ENCODE data around the gene SLC2A8.
A peak's percentile ranks its signal among the peaks of the same experiment; 100 is the strongest.

SLC2A8 gene

DNA sequence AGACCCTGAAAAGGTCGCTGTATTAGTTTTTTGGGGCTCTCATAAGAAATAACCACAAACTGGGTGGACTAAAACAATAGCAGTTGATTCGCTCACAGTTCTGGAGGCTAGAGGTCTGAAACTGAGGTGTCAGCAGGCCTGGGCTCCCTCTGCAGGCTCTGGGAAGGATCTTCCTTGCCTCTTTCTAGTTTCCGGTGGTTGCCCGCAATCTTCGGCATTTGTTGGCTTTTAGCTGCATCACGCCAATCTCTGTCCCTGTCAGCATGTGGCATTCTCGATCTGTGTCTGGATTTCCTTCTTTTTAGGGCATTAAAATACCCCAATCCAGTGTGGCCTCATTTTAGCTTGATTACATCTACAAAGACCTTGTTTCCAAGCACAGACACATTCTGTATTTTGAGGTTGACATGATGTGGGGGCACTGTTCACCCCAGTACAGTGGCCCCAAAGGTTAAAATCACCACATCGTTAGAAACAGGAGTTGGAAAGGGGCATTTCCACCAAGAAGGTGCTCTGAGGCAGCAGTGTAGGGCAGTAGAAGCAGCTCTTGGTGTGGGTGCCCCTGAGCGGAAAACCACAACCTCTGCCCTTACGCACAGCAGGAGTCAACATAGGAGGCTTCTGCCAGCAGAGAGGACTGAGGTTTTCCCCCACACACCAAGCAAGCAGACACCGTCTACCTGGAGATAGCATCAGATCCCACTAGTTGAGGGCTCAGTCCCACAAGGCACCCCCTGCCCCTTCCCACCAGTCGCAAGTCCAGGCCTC, 40.7 kb downstream of the SLC2A8 start:
- DNase-seq (ENCODE audit: low spot score) = no peak

DNA sequence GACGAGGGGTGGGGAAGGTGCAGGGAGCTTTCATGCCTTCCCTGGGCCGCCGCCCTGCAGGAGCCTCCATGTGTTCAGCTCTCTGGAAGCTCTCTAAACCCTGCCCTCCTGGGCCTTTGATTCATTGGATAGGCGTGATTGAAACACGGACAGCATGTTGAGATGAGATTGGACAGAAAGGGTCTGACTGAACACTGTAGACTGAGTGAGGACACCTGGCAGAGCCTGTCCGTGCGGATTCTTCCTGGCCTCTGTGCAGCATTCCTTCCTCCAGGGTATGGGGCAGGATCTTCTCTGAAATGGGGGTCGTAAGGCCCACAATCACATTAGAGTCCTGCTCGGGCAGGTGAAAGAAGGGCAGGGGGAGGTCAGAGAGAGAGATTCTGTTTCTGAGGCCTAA, 41.4 kb downstream of the SLC2A8 start:
- no peak for DNase-seq (ENCODE audit: low spot score)

DNA sequence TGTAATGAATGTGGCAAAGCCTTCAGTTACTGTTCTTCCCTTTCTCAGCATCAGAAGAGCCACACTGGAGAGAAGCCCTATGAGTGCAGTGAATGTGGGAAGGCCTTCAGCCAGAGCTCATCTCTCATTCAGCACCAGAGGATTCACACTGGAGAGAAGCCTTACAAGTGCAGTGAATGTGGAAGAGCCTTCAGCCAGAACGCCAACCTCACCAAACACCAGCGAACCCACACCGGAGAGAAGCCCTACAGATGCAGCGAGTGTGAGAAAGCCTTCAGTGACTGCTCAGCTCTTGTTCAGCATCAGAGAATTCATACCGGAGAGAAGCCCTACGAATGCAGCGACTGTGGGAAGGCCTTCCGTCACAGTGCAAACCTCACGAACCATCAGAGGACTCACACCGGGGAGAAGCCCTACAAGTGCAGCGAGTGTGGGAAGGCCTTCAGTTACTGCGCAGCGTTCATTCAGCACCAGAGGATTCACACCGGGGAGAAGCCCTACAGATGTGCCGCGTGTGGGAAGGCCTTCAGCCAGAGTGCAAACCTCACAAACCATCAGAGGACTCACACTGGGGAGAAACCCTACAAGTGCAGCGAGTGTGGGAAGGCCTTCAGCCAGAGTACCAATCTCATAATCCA, 47.4 kb downstream of the SLC2A8 start:
- DNase-seq (ENCODE audit: low spot score) = no peak

DNA sequence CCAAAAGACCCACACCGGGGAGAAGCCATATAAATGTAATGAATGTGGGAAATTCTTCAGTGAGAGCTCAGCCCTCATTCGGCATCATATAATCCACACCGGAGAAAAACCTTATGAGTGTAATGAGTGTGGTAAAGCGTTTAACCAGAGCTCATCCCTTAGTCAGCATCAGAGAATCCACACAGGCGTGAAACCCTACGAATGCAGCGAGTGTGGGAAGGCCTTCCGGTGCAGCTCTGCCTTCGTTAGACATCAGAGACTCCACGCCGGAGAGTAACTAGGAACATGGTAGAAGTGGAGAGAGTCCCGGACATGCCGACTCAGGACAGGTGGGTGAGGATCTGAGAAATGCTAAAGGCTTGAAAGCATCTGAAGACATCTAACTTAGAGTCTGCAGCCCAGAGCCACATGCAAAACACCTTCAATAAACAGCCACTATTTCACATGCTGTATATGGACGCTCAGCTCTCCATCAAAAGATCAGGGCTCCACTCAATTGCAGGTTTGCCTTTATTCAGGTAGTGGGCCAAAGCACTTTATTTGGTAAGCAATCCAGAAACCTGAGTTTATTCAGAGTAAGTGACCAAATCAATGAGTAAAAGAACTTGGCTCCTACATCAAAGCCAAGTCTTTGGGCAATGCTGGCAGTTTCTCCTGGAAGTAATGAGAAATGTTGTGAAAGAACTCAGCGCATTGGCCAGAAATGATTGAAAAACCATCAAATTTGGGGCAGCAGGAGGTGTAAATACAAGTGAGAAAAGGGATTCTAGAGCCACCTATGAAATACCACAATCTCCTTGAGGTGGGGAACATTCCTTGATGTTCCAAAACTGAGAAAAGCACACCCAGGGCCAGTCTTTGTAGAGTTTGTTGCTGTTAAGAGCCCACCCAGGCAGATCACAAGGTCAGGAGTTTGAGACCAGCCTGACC, 48.2 kb downstream of the SLC2A8 start:
- DNase-seq (ENCODE audit: low spot score) = peak; percentile 63

DNA sequence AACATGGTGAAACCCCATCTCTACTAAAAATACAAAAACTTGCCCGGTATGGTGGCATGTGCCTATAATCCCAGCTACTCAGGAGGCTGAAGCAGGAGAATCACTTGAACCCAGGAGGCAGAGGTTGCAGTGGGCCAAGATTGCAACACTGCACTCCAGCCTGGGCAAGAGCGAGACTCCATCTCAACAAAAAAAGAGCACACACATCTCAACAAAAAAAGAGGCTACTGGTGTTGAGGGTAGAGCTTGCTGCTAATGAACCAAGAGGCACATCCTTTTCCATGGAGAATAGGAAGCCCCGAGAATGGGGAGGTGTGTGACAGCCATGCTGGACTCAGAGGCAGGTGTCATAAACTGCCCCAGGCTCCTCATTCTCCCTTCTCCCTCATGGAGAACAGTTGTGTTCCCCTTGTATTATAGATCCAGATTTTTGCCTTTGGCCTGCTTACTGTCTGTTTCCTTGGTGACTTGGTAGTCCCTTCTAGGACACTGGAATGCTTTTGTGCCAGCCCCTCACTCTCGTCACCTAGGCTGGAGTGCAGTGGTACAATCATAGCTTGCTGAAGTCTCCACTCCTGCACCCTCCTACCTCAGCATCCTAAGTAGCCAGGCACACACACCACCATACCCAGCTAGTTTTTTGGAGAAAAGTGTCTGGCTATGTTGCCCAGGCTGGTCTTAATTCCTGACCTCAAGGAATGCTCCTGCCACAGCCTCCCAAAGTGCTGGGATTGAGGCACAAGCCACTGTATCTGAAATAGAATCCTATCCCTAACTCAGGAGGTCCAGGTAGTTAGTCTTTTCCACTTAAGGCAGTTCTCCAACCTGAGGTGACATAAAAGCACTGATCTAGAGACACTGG, 49.1 kb downstream of the SLC2A8 start:
- peak; percentile 49 for DNase-seq (ENCODE audit: low spot score)

DNA sequence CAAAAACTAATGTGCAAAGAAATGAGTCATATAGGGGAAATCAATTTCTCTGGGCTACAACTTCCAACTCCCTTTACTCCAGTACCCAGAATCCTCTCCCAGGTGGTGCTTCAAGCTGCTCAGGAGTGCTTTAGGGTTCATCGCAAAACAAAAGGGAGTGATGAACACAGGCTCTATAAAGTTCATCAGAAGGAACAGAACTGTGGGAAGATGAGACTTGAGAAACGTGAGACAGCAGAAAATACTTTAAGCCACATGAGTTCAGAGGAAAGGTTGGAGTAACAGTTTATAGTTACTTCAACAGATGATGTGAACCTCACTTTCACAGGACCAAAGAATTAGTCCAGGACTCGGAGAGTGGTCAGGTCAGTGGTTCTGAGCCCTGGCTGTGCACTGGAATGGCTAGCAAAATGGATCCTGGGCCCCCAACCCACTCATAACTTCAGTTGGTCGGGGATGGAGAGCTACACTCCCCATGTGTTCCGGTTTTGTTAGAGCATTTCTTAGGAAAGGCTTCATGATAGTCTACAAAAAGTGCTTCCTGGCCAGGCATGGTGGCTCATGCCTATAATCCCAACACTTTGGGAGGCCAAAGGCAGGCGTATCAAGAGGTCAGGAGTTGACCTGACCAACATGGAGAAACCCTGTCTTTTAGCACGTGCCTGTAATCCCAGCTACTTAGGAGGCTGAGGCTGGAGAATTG, 49.9 kb downstream of the SLC2A8 start:
- DNase-seq (ENCODE audit: low spot score) = peak; percentile 61

DNA sequence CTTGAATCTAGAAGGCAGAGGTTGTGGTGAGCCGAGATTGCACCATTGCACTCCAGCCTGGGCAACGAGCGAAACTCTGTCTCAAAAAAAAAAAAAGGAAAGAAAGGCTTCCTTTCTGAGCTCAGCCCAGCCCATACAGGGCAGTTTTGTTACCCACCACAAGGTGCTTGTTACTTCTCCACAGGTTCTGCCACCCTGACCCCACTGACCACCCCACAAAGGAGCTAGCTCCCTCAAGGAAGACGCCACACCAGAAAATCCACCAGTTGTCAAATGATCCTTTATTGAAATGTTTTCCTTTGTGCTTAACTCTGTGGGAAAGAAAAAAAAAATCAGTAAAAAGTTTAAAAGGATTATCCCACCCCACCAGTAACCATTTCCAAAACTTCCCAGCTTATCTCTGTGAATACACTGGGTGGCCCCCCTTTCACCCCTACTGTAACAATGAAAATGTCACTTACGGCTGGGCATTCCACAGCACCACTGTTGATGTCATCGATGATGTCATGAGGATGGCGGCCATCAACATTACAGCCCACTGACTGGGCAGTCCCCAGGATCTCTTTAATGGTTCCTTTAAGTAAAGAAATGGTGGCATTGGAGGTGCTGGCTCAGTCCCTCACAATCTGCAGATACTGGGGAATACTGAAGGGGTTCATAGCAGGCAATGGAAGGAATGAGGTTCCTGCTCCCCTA, 50.6 kb downstream of the SLC2A8 start:
- peak; percentile 72 for DNase-seq (ENCODE audit: low spot score)

DNA sequence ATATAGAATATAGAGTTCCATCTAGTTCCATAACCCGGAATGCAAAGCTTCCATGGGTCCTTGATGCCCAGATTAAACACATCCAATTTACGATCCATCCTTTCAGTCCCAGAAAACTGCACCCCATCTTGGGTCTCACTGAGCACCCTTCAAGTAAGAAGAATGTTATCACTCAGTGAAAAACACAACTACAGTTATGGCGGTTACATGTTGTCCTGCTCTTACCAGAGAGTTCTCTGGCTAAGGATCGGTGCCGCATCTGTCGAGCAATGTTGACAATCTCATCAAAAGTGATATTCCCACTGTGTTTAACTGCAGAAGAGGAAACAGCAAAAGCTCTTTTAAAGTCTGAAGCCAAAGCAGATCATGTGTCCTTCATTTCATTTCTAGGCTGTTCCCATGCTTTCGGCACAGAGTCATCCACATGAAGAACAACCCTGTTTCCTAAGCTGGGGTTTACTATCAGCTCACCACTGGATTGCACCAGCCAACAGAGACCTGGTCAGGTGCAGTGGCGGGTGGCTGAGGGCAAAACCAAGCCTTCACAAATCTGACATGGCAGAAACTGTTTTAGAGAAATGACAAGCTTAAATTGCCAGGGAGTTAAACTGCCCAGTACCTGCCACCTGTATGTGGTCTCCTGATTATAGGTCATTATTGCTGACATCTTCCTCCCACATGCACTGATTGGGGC, 51.3 kb downstream of the SLC2A8 start:
- peak; percentile 66 for DNase-seq (ENCODE audit: low spot score)

DNA sequence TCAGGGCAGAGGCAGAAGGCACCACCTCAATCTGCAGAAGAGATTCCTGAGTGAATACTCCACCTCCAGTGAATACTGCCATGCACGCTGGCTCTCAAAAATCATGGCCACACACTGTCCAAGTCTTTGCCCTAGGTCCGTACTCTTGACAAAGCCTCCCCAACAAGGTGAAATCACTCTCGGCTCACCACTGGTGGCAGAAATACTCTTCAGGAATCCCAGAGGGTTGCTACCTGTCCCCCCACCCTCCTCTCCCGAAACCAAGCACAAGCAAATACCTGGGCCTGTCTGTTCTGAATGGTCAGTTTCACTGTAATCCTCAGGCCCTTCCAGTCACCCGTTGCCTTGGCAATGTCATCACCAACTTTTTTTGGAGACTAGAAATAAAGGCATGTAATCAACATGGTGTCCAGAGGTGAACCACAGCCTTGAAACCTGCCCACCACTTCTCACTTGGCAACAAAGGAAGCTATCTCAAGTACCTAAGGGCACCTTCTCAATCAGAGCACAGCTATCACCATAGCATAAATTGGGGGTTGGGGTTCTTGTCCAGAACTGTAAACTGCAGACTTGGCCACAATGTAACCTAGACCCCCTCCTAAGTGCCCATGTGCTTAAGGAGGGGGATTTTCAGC, 52.5 kb downstream of the SLC2A8 start:
- DNase-seq (ENCODE audit: low spot score) = peak; percentile 55

DNA sequence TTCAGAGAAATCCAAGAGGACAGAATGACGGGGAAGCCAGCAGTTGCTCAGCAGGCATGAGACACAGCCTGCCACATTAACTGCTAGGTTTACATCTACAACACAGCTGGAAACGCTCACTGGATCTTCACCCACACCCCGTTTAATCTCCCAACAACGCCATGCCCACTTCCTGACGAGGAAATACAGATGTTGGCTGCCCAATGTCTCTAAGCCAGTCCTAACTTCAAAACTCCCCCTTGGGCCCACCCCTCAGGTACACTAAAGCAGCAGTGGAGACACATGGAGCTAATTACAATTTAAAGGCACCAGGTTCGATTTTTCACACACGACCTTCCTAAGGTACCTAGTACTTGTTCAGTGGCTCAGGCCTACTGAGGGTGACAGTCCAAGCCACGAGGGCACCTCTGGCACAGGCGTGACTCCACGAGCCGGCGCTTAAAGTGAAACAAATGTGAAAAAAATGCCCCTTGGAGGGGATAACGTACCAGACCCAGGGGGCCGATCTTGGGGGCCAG, 53.3 kb downstream of the SLC2A8 start:
- peak; percentile 74 for DNase-seq (ENCODE audit: low spot score)

DNA sequence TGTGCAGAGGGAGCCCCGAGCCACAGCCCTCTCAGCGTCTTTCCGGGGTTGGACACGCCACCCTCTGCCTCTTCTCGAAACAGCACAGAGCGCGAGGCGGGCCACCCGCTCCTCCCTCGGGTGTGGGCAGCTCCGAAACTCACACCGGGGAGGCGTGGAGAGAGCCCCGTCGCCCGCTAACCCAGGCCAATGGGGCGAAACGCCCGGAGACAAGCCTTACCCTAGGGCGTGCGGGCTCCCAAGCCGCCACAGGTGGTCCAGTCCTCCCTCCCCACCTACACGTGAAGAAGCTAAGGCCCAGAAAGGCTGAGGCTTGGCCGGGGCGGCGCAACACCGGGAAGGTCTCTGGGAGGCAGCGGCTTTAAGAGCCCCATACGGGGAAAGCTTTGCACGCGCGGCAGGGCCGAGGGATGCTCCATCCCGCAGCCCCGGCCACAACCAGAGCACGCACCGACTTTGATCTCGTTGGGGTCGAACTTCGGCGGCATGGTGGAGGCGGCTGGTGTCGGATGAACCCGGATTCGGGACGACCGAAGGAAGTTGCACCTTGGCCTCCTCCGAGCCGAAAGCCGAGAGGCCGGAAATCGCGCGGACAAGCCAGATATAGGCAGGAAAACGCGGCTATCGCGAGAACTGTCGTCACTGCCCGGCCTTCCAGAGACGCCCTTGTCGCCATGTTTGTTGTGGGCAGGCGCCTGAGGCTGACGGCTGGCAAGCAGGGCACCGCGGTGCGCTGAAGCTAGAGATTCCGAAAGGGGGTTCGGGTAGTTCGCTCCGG, 54.0 kb downstream of the SLC2A8 start, which contains the start of the genes LRSAM1 and RPL12:
TSS of gene LRSAM1 (plus strand) at position 681 of the 778 bp plus-strand sequence. CDS start 3,018 bp downstream, outside the sequence.
TSS of gene RPL12 (minus strand) at position 577 of the 778 bp plus-strand sequence. CDS start at position 488, 89 bp downstream.
- peak; percentile 99 for DNase-seq (ENCODE audit: low spot score)

DNA sequence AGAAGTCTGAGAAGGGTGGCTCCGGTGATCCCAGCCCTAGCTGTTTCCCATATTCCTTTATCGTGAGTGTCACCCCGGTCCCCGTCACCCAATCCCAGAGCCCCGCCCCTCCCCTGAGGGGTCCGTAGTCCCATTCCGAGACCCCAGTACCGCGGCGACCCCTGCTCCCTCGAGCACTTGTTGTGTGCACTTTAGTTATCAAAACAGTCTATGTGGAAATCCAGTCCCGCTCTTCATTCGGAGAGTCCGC, 54.6 kb downstream of the SLC2A8 start:
- DNase-seq (ENCODE audit: low spot score) = no peak

DNA sequence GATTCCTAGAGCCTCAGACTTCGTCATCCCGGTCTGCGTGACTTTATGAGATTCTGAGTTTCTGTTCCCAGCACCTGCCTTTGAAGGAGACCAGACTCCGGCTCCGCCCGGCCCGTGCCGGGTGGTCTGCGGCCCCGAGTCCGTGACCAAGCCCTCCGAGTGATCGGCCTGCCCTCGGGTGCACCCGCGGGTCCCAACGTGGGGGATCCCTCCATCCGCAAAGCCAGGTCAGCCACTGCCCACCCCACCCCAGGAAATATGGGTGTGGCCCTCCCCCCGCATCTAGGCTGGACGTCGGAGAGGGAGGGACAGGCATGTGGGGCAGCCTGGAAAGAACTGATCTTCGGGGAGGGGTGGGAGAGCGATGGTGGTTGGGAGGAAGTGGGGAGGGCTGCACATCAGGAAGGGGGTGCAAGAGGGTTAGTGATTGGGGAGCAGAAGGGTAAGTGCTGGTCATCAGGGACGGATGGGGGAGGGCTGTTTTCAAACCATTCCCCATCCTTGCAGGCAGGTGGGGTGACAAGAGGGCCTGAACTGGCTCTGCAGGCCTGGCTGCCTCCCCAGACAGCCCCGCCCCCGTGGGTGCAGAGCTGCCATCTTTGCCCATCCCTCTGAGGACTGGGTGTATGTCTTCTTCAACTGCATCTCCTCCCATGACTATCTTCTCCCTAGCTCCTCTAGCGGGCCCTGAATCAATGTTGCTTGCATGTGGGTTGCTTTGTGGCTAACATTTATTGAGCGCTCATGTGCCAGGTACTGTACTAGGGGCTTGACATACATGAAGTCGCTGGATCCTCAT, 55.1 kb downstream of the SLC2A8 start:
- peak; percentile 84 for DNase-seq (ENCODE audit: low spot score)

DNA sequence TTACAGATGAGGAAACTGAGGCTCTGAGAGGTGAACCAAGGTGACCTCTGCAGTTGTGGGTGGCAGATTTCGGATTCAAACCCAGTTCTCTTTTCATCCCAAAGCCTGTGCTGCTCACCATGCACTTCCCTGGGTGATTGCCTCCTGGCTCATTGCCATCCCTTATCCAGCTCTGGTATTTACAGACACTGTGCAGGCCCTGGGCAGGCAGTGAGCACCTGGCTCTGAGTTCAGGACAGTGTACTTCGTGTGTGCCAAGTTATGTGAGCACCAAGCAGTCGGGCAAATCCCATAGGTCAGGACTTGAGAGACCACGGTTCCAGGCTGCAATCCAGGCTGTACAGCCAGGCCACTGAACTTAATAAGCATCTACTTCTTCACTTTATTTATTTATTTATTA, 55.7 kb downstream of the SLC2A8 start:
- DNase-seq (ENCODE audit: low spot score) = peak; percentile 35

DNA sequence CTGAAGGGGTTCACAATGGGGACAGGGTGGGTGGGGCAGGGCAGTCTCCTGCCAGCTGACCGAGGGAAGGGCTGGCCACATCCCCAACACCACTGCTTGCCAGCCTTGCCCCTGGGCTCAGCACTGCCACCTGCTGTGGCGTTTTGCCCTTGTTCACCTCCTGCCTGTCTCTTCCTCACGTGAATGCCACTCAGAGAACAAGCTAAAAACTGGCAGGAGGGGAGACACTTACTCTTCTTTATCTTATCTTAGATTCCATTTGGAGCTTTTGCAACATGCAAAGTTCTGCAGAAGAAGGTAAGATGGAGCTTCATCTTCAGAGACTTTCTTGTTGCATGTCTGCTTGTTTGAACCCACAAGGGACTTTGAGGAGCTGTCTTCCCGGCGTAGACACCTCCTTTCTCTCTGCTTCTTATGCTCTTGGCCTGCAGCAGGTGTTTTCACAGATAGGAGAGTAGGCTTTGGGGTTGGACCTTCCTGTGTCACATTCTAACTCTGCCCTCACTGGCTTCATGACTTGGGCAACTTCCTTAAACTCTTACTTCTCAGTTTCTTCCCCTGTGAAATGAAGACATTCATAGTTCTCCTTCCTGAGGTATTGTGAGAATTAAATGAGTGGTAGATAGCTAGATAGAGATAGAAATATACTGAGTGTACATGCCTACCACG, 58.5 kb downstream of the SLC2A8 start:
- peak; percentile 43 for DNase-seq (ENCODE audit: low spot score)

DNA sequence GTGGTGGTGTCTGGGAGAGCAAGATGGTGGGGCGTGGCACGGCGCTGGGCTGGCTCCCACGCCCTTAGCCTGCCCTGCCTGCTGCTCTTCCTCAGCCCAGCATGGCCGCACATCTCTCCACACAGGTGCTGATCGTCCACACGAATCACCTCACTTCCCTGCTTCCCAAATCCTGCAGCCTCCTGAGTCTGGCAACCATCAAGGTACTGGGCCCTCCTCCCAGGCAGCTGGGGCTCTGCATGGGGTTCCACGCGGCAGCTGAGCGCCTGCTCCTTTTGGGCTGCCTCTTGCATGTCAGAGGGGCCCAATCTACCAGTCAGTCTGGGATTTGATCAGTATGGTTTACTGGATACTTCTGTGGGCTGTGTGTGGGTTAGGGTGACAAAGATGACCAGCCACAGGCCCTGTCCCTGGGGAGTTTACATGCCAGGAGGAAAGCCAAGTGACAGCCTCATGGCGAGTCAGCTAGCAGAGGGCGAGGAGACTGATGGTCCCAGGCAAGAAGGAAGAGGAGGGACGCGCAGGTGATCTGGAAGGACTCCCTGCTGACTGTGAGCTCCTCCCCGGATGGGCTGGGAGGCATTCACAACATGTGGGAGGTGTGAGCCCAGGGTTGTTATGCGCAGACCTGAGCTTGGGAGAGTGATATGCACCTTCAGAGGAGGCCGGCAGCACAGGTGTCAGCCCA, 60.4 kb downstream of the SLC2A8 start:
- DNase-seq (ENCODE audit: low spot score) = no peak

Data from RKO (cell line).